HepG2 (cell line): ENCODE results near the gene OAT. TPM values are rescaled to one million over a fixed set of nuclear protein-coding genes. Genes with fewer than 3 reads are reported as not detected.

Experiments
- BCL6 ChIP-seq: IDR thresholded peaks from 2 replicates; pipeline ENCODE4 v1.6.1; 2016; ENCODE audit warnings: missing genetic modification reagents, missing compliant biosample characterization
- HNF1A ChIP-seq, 2 experiments: sonication (generic) in 1 of 2; formaldehyde crosslinking in 1 of 2; IDR thresholded peaks; 2 replicates each; pipeline versions ENCODE4 v1.4.0 to v1.6.1; 2016 to 2020; ENCODE audit warnings: borderline replicate concordance in 1 of 2, low read depth in 1 of 2, mild to moderate bottlenecking in 1 of 2, missing genetic modification reagents in 1 of 2
- HNF4G ChIP-seq, 2 experiments: sonication (generic) in 1 of 2; formaldehyde crosslinking in 1 of 2; IDR thresholded peaks; 2 replicates each; pipeline versions ENCODE4 v1.4.0 to v1.6.1; 2011 to 2020; ENCODE audit warnings: borderline replicate concordance in 2 of 2, low read depth in 2 of 2, mild to moderate bottlenecking in 2 of 2, low read length in 1 of 2, missing genetic modification reagents in 1 of 2, moderate library complexity in 1 of 2
- MYNN ChIP-seq: sonication (generic); formaldehyde crosslinking; IDR thresholded peaks from 2 replicates; pipeline ENCODE4 v1.4.0; 2020; ENCODE audit warnings: mild to moderate bottlenecking, low read depth, missing genetic modification reagents
- ZHX1 ChIP-seq: sonication (generic); formaldehyde crosslinking; IDR thresholded peaks from 2 replicates; pipeline ENCODE4 v1.8.1; 2022; ENCODE audit warnings: low read depth, mild to moderate bottlenecking, missing genetic modification reagents
- ZNF337 ChIP-seq: sonication (generic); formaldehyde crosslinking; IDR thresholded peaks from 2 replicates; pipeline ENCODE4 v1.5.1; 2020; ENCODE audit warnings: missing genetic modification reagents, low read depth, mild to moderate bottlenecking, borderline replicate concordance
- ZNF431 ChIP-seq: sonication (generic); formaldehyde crosslinking; IDR thresholded peaks from 2 replicates; pipeline ENCODE4 v1.9.0; 2022; ENCODE audit warnings: missing genetic modification reagents, low read depth, mild to moderate bottlenecking, borderline replicate concordance
- ZNF614 ChIP-seq: IDR thresholded peaks from 2 replicates; pipeline ENCODE4 v1.6.1; 2018; ENCODE audit warnings: missing biosample characterization, missing genetic modification reagents, inconsistent platforms, borderline replicate concordance
- polyA plus RNA-seq, 8 experiments: library from polyadenylated mRNA; depleted of rRNA in 3 of 8; stranded (reverse) in 7 of 8; unstranded in 1 of 8; fragments of >200 nt; fragmentation: Illumina TruSeq in 4 of 8; extraction: Trizol in 4 of 8; gene quantifications; 2 replicates each; pipeline versions ENCODE4 v1.2.1 to v1.2.3, GENCODE V29; 2011 to 2016; ENCODE audit warnings: low read depth in 4 of 8, missing spikeins in 1 of 8, mixed read lengths in 1 of 8; ENCODE audit not compliant: insufficient read depth in 1 of 8
- total RNA-seq, 5 experiments: library from RNA; depleted of rRNA; stranded (reverse); fragments of >200 nt; fragmentation: Illumina TruSeq; extraction: Trizol; gene quantifications; 2 replicates each; pipeline ENCODE4 v1.2.3, GENCODE V29; 2016; ENCODE audit warnings: low read depth in 1 of 5
- TF ChIP-seq, protein P1 (sequence below): sonication (generic); formaldehyde crosslinking; conservative IDR thresholded peaks from 2 replicates; pipeline ENCODE4 v1.4.0; 2020; ENCODE audit warnings: mild to moderate bottlenecking, missing genetic modification reagents, moderate library complexity

OAT gene
- total and polyA plus RNA-seq, 2 of the 13 experiments (the other 11 are each of a cell fraction or from before 2014, with no cell fraction given): 87.8 to 96.7 TPM

- TF ChIP-seq, protein P1, sequence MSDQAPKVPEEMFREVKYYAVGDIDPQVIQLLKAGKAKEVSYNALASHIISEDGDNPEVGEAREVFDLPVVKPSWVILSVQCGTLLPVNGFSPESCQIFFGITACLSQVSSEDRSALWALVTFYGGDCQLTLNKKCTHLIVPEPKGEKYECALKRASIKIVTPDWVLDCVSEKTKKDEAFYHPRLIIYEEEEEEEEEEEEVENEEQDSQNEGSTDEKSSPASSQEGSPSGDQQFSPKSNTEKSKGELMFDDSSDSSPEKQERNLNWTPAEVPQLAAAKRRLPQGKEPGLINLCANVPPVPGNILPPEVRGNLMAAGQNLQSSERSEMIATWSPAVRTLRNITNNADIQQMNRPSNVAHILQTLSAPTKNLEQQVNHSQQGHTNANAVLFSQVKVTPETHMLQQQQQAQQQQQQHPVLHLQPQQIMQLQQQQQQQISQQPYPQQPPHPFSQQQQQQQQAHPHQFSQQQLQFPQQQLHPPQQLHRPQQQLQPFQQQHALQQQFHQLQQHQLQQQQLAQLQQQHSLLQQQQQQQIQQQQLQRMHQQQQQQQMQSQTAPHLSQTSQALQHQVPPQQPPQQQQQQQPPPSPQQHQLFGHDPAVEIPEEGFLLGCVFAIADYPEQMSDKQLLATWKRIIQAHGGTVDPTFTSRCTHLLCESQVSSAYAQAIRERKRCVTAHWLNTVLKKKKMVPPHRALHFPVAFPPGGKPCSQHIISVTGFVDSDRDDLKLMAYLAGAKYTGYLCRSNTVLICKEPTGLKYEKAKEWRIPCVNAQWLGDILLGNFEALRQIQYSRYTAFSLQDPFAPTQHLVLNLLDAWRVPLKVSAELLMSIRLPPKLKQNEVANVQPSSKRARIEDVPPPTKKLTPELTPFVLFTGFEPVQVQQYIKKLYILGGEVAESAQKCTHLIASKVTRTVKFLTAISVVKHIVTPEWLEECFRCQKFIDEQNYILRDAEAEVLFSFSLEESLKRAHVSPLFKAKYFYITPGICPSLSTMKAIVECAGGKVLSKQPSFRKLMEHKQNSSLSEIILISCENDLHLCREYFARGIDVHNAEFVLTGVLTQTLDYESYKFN (CRISPR knock-in tag): peak; percentile 60
- TF ChIP-seq ZHX1 (no peak), HNF4G (IDR thresholded peaks at IDR 0.05; ENCODE audit: borderline replicate concordance, low read depth, low read length) (no peak), HNF4G (CRISPR knock-in tag; IDR thresholded peaks at IDR 0.05; ENCODE audit: borderline replicate concordance, low read depth) (no peak), ZNF614 (CRISPR knock-in tag) (no peak), BCL6 (peak; percentile 64; the same call in 1 of the 2 replicates), ZNF431 (CRISPR knock-in tag) (no peak), HNF1A (IDR thresholded peaks at IDR 0.05; ENCODE audit: low read depth) (0 out of 2 replicates have a peak, but pooled peaks have one; percentile 50), HNF1A (CRISPR knock-in tag; IDR thresholded peaks at IDR 0.05; ENCODE audit: borderline replicate concordance) (no peak), ZNF337 (CRISPR knock-in tag) (no peak), MYNN (CRISPR knock-in tag) (no peak)
Observed at GRCh38 chr10:124416733-124417132, 2.0 kb downstream of the OAT start (continued).
